HCT116 (cell line): ENCODE measurements around the gene SYNPR.

Experiments used
- CTCF ChIP-seq, 3 experiments: fragments of 200-600 bp in 1 of 3; sonication (generic) in 1 of 3; IDR thresholded peaks in 2 of 3; conservative IDR thresholded peaks in 1 of 3; 2 replicates each; pipeline ENCODE4 v1.5.1; 2012 to 2017; ENCODE audit warnings: low read depth in 2 of 3, low read length in 2 of 3, antibody characterized with exemption in 1 of 3, borderline replicate concordance in 1 of 3, control low read depth in 1 of 3, mild to moderate bottlenecking in 1 of 3, mixed read lengths in 1 of 3, mixed run types in 1 of 3, moderate library complexity in 1 of 3; ENCODE audit not compliant: insufficient read depth in 1 of 3
- POLR2AphosphoS5 ChIP-seq: IDR thresholded peaks from 2 replicates; pipeline ENCODE4 v1.6.1; 2011; ENCODE audit warnings: mild to moderate bottlenecking, low read depth, low read length, moderate library complexity

DNA sequence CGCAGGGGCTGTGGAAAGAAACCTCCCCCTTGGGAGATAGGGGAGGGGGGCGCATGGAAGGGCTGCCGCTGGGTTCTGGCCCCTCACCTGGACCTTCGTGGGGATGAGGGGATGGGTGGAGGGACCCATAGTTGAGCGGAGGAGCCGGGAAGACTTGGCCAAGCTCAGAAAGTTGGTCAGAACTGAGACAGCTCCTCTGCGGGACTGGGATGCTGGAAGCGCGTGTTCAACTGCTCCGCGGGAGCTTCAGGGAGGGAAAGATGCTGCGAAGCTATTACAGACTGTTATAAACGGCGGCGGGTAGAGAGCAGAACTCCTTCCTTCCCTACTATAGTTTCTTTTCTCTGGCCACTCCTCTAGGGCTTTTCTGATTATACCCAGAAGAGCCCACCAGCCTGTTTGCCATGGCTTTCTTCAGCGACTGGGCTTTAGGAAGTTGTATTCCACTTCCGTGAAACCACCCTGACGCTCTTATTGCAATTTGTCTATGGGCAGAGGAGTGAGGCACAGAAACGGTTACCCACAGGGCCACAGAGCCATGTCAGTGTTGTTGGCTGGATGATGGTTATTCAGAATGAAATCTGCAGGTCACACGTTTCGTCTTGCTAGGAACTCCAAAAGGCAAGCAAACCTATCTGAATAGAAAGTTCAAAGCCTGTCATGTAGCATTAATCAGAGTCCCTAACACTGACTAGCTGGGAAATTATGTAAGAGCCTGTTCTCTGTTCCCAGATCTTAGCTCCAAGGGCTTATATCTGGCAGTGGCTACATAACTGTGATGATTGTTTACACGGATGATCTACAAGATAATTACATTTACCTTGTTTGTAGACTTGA is 1.1 kb downstream of the SYNPR start:
- TF ChIP-seq POLR2AphosphoS5 (no peak), CTCF (IDR thresholded peaks at IDR 0.05 in 2 of 3, conservative IDR thresholded peaks at IDR 0.05 in 1 of 3; ENCODE audit: borderline replicate concordance in 1 of 3, insufficient read depth in 1 of 3, low read depth in 2 of 3, low read length in 2 of 3) (no peak)
